Neural crest cell (in vitro differentiated cells): Measurements from ENCODE around the gene PRSS12. TPM values are rescaled to one million over a fixed set of nuclear protein-coding genes. Genes with fewer than 3 reads are reported as not detected.

ENCODE experiments used
- DNase-seq: peaks from one replicate; pipeline ENCODE4 v3.0.0; 2021; ENCODE audit warnings: low read depth, mixed read lengths, low spot score
- H3K27ac Mint-ChIP-seq: one replicate; pipeline ENCODE4 v1.8.0; 2021; ENCODE audit warnings: mild to moderate bottlenecking, mixed read lengths; ENCODE audit not compliant: unreplicated experiment
- H3K27me3 Mint-ChIP-seq: 2 replicates; pipeline ENCODE4 v1.8.0; 2021; ENCODE audit warnings: low read depth, mild to moderate bottlenecking, mixed read lengths
- H3K36me3 Mint-ChIP-seq: 2 replicates; pipeline ENCODE4 v1.8.0; 2021; ENCODE audit warnings: low read depth, mild to moderate bottlenecking, mixed read lengths
- H3K4me1 Mint-ChIP-seq: 2 replicates; pipeline ENCODE4 v1.8.0; 2021; ENCODE audit warnings: mixed read lengths
- H3K4me3 Mint-ChIP-seq: one replicate; pipeline ENCODE4 v1.8.0; 2021; ENCODE audit warnings: mild to moderate bottlenecking, mixed read lengths
- H3K9me3 Mint-ChIP-seq: 2 replicates; pipeline ENCODE4 v1.8.0; 2021; ENCODE audit warnings: mixed read lengths
- total RNA-seq: library from RNA; stranded (reverse); gene quantifications from 2 replicates; pipeline ENCODE4 v1.2.1, GENCODE V29; 2021
- TF ChIP-seq, protein P1 (sequence below): fragments of 200-600 bp; sonication (generic); conservative IDR thresholded peaks from 2 replicates; pipeline ENCODE4 v1.5.0; 2021; ENCODE audit warnings: antibody characterized with exemption, mild to moderate bottlenecking

Gene PRSS12
- total RNA-seq, 1 donor from 2014 or later: 1.7 TPM

DNA sequence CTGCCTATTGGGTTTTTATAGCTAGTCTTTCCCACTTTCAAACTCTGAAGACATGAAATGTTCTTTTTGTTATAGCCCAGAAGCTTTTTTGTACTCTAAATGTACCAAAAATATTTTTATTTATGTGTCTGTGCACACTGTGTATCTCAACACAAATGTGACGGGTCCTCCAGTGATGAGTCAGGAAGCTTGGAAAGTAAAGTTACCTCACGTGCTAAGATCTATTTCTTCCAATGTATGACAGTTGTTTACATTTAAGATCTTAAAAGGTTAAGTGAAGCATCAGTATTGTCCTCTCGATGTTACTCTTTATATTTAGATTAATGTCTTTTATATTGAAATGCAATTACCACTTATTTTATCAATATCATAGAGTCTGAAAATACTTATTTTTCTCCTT is 29.1 kb upstream of the PRSS12 start:
- Mint-ChIP-seq H3K4me3 (no peak overlapping the region), H3K36me3 (peaks cover 8% of the 10 kb centered on the region), H3K27ac (no peak overlapping the region), H3K27me3 (no peaks in the 10 kb centered on the region), H3K4me1 (no peaks in the 10 kb centered on the region), H3K9me3 (peaks cover 6% of the 10 kb centered on the region)
- TF ChIP-seq, protein P1, sequence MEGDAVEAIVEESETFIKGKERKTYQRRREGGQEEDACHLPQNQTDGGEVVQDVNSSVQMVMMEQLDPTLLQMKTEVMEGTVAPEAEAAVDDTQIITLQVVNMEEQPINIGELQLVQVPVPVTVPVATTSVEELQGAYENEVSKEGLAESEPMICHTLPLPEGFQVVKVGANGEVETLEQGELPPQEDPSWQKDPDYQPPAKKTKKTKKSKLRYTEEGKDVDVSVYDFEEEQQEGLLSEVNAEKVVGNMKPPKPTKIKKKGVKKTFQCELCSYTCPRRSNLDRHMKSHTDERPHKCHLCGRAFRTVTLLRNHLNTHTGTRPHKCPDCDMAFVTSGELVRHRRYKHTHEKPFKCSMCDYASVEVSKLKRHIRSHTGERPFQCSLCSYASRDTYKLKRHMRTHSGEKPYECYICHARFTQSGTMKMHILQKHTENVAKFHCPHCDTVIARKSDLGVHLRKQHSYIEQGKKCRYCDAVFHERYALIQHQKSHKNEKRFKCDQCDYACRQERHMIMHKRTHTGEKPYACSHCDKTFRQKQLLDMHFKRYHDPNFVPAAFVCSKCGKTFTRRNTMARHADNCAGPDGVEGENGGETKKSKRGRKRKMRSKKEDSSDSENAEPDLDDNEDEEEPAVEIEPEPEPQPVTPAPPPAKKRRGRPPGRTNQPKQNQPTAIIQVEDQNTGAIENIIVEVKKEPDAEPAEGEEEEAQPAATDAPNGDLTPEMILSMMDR: no peak
- DNase-seq: no peak

DNA sequence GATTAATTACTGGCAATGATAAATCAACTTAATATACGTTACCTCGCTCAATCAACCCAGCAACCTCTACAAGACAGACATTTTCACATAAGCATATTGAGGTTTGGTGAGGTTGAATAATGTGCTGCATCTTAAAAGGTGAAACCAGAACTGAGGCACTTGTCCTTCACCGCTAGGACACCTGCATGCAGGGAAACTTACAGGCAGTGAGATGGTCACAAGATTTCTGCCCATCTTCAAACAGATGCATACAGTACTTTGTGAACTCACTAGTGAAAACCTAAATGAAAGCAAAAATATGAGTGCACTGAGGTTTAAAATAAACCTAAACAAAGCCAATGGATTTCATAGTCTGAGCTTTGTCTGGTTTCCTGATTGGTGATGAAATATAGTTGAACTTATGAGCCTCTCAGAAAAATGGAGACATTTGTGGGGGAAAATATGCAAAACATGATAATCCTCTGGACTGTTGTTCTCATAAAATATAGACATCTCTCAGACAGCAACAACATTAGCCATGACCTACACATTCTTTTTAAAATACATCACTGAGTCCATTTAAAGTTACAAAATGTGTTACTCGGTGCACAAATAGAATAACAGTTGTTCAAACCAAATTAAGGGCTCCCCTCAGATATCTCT is 20.9 kb upstream of the PRSS12 start:
- Mint-ChIP-seq H3K4me3 (no peak overlapping the region), H3K27me3 (no peaks in the 10 kb centered on the region), H3K27ac (no peak overlapping the region), H3K4me1 (no peaks in the 10 kb centered on the region), H3K9me3 (peaks cover 2% of the 10 kb centered on the region), H3K36me3 (peaks cover 2% of the 10 kb centered on the region)
- TF ChIP-seq, protein P1: no peak
- DNase-seq: no peak

DNA sequence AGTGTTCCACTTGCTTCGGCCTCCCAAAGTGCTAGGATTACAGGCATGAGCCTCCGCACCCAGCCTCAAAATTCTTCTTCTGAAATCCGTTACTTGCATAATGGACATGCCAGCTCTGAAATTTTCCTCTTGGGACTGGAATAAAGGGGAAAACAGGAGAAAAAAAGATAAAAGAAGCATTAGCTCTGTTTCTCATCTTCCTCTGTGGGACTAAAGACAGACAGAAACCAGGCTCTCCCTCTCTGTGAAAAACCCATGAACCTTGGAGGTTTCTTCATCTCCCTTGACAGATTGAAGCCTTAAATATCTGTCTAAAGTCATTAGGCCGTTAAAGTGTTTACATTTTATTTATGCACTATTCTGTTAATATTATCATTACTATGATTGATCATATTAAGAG is 19.4 kb upstream of the PRSS12 start:
- peaks cover 2% of the 10 kb centered on the region for H3K9me3 Mint-ChIP-seq
- no peaks in the 10 kb centered on the region for H3K4me1 Mint-ChIP-seq
- peaks cover 2% of the 10 kb centered on the region for H3K36me3 Mint-ChIP-seq
- no peaks in the 10 kb centered on the region for H3K27me3 Mint-ChIP-seq
- no peak overlapping the region for H3K4me3 Mint-ChIP-seq
- TF ChIP-seq, protein P1: no peak
- H3K27ac Mint-ChIP-seq: no peak overlapping the region
- DNase-seq: no peak

DNA sequence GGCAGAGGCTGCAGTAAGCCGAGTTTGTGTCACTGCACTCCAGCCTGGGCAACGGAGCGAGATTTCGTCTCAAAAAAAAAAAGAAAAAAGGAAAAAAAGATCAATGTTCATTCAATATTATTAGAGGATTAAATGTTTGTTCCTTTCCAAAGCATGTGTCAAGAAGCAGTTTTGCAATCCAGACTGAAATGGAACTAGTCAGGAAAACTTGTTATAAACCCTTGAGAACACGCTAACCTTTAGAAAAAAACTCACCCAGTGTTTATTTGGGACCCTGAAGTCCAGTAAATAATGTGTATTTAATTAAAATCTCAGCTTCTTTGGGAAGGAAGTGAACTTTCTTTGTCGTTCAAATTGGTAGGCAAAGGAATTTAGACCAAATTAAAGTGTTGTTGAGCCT is 16.4 kb upstream of the PRSS12 start:
- DNase-seq: no peak

DNA sequence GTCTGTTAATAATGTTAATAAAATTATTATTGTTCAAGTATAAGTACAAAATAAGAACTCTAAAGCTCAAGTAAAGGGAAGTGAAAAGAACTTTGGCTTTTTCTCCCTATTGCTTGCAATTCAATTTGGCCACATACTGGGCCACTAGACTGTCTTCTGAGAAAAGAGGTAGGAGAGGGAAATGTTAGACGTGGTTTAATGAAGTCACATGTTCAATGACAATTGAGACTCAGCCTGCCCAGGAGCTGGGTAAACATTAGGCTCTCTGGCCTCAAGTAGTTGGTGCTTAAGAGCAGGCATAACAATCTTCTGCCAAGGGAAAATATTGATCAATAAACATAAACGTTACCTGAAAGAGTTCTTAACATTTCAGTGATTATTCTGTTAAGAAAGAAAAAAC is 15.1 kb upstream of the PRSS12 start:
- Mint-ChIP-seq H3K4me3 (no peak overlapping the region), H3K9me3 (no peaks in the 10 kb centered on the region), H3K27ac (no peak overlapping the region), H3K27me3 (no peaks in the 10 kb centered on the region), H3K4me1 (no peaks in the 10 kb centered on the region), H3K36me3 (no peaks in the 10 kb centered on the region)
- TF ChIP-seq, protein P1: no peak
- no peak for DNase-seq

More for the DNA sequence above, 16.4 kb upstream of the PRSS12 start:
- H3K4me1 Mint-ChIP-seq: no peaks in the 10 kb centered on the region
- no peaks in the 10 kb centered on the region for H3K27me3 Mint-ChIP-seq
- H3K27ac Mint-ChIP-seq: no peak overlapping the region
- H3K36me3 Mint-ChIP-seq: no peaks in the 10 kb centered on the region
- TF ChIP-seq, protein P1: no peak
- no peak overlapping the region for H3K4me3 Mint-ChIP-seq
- no peaks in the 10 kb centered on the region for H3K9me3 Mint-ChIP-seq
